ENCODE data around the gene PDE1A. TPM values are rescaled to one million over a fixed set of nuclear protein-coding genes. Genes with fewer than 3 reads are reported as not detected.

The PDE1A gene
- total and polyA plus RNA-seq, 4 donors: 0.64 to 5.2 (median 1.7) TPM

DNA sequence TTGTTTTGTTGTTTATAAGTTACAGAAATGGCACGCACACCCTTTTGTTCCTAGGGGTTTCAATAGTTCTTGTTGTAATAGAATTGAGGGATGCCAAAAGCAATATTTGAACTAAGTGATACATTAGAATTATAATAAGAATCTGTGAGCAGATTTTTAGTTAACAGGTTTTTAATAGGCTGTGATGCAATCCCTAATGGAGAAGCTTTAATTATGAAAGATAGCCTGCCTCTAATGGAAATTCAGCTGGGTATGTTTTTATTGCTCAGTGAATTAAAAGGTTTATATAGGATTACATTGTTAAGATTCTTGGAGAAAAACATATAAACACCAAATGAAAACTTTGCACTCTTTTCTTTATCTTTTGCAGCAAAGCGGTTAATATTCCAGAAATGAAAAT lies 310.1 kb downstream of the PDE1A start:
- no peak for TF ChIP-seq GABPA (IDR thresholded peaks at IDR 0.05 in 1 of 2, conservative IDR thresholded peaks at IDR 0.05 in 1 of 2)
- no peak for DNase-seq (ENCODE audit: low spot score)
- Histone ChIP-seq H3K9me3 (ENCODE audit: control insufficient read depth in 4 of 4, low read length in 3 of 4) (no peaks in the 10 kb centered on the region), H3K4me1 (ENCODE audit: control insufficient read depth in 4 of 4, insufficient read depth in 4 of 4, low read length in 3 of 4) (no peaks in the 10 kb centered on the region), H3K36me3 (ENCODE audit: control insufficient read depth in 4 of 4, insufficient read depth in 3 of 4, low read depth in 1 of 4, low read length in 3 of 4) (no peaks in the 10 kb centered on the region), H3K27me3 (ENCODE audit: control insufficient read depth in 4 of 4, insufficient read depth in 4 of 4, low read length in 3 of 4) (no peaks in the 10 kb centered on the region), H3K27ac (ENCODE audit: low read depth in 1 of 2, low read length in 2 of 2) (no peak overlapping the region), H3K9ac (ENCODE audit: low read depth in 1 of 2, low read length in 2 of 2) (no peak overlapping the region), H3K4me3 (ENCODE audit: low read depth in 1 of 3, low read length in 3 of 3) (no peak overlapping the region)
- WGBS: 99% methylated on average over 2 of the region's 2 CpGs

DNA sequence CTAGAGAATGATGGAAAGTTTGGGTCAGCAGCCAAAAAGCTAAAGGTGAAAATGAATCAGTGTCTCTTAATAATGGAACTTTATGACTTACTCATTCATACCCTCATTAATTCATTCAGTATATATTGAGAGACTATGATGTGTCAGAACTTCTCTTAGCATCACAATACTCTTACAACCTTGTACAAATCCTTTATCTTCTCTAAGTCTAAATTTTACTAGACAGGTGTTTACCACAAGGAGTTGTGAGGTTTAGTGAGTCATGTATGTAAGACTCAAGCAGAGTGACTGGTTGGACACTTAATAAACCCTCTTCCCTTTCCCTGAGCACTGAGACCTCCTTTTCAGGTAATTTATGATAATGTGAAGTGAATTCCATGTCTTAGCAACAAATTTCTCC lies 311.6 kb downstream of the PDE1A start:
- no peaks in the 10 kb centered on the region for H3K36me3 ChIP-seq (ENCODE audit: control insufficient read depth in 4 of 4, insufficient read depth in 3 of 4, low read depth in 1 of 4, low read length in 3 of 4)
- no peak overlapping the region for H3K27ac ChIP-seq (ENCODE audit: low read depth in 1 of 2, low read length in 2 of 2)
- no peak for DNase-seq (ENCODE audit: low spot score)
- no peaks in the 10 kb centered on the region for H3K9me3 ChIP-seq (ENCODE audit: control insufficient read depth in 4 of 4, low read length in 3 of 4)
- TF ChIP-seq RAD21 (IDR thresholded peaks at IDR 0.05) (no peak), JUND (IDR thresholded peaks at IDR 0.05) (no peak)
- no peak overlapping the region for H3K9ac ChIP-seq (ENCODE audit: low read depth in 1 of 2, low read length in 2 of 2)
- H3K4me3 ChIP-seq (ENCODE audit: low read depth in 1 of 3, low read length in 3 of 3): no peak overlapping the region
- H3K27me3 ChIP-seq (ENCODE audit: control insufficient read depth in 4 of 4, insufficient read depth in 4 of 4, low read length in 3 of 4): no peaks in the 10 kb centered on the region
- H3K4me1 ChIP-seq (ENCODE audit: control insufficient read depth in 4 of 4, insufficient read depth in 4 of 4, low read length in 3 of 4): no peaks in the 10 kb centered on the region

DNA sequence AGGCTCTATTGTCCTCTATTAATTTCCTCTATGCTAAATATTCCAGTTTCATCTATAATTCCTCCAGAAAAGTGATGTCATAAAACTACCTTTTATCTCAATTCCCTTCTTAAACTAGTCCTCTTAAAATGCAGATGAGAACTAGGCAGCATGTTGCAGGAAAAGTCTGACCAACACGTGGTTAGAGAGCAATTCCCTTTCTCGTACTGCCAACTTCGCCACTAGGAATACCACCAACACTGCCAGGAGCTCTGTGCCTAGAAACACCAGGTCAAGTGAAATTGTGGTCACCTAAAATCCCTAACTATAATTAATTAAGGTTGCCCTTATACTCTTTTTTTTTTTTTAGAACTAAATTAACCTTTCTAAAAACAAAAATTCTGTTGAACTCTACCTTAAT lies 313.5 kb downstream of the PDE1A start:
- TF ChIP-seq GABPA (IDR thresholded peaks at IDR 0.05 in 1 of 2, conservative IDR thresholded peaks at IDR 0.05 in 1 of 2) (no peak), SP1 (IDR thresholded peaks at IDR 0.05) (no peak), YY1 (IDR thresholded peaks at IDR 0.05) (no peak)
- TF ChIP-seq, protein P1, sequence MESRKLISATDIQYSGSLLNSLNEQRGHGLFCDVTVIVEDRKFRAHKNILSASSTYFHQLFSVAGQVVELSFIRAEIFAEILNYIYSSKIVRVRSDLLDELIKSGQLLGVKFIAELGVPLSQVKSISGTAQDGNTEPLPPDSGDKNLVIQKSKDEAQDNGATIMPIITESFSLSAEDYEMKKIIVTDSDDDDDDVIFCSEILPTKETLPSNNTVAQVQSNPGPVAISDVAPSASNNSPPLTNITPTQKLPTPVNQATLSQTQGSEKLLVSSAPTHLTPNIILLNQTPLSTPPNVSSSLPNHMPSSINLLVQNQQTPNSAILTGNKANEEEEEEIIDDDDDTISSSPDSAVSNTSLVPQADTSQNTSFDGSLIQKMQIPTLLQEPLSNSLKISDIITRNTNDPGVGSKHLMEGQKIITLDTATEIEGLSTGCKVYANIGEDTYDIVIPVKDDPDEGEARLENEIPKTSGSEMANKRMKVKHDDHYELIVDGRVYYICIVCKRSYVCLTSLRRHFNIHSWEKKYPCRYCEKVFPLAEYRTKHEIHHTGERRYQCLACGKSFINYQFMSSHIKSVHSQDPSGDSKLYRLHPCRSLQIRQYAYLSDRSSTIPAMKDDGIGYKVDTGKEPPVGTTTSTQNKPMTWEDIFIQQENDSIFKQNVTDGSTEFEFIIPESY (IDR thresholded peaks at IDR 0.05): no peak
- H3K9me3 ChIP-seq (ENCODE audit: control insufficient read depth in 4 of 4, low read length in 3 of 4): no peaks in the 10 kb centered on the region
- WGBS: 91% methylated on average over 3 of the region's 3 CpGs
- no peaks in the 10 kb centered on the region for H3K36me3 ChIP-seq (ENCODE audit: control insufficient read depth in 4 of 4, insufficient read depth in 3 of 4, low read depth in 1 of 4, low read length in 3 of 4)
- no peak for DNase-seq (ENCODE audit: low spot score)
- H3K27ac ChIP-seq (ENCODE audit: low read depth in 1 of 2, low read length in 2 of 2): no peak overlapping the region
- no peak overlapping the region for H3K4me3 ChIP-seq (ENCODE audit: low read depth in 1 of 3, low read length in 3 of 3)
- no peaks in the 10 kb centered on the region for H3K4me1 ChIP-seq (ENCODE audit: control insufficient read depth in 4 of 4, insufficient read depth in 4 of 4, low read length in 3 of 4)
- H3K9ac ChIP-seq (ENCODE audit: low read depth in 1 of 2, low read length in 2 of 2): no peak overlapping the region
- no peaks in the 10 kb centered on the region for H3K27me3 ChIP-seq (ENCODE audit: control insufficient read depth in 4 of 4, insufficient read depth in 4 of 4, low read length in 3 of 4)

DNA sequence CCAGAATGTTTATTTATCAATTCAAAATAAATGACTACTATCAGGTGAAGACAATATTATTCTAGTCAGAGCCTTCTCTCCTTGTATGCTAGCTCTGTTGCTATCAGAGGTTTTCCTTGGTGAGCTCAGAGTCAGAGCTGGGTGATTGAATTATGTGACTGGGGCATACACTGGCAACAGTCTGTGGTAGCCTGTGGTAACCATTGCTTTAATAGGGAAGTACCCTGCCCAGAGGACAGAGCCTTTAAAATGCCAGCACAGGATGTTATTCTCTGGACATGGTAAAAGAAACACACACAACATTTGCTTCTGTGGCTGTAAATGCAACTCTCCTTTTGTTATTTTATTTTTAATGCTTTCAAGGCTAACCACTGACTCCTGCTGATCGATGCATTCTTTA lies 316.5 kb downstream of the PDE1A start:
- H3K36me3 ChIP-seq (ENCODE audit: control insufficient read depth in 4 of 4, insufficient read depth in 3 of 4, low read depth in 1 of 4, low read length in 3 of 4): no peaks in the 10 kb centered on the region

DNA sequence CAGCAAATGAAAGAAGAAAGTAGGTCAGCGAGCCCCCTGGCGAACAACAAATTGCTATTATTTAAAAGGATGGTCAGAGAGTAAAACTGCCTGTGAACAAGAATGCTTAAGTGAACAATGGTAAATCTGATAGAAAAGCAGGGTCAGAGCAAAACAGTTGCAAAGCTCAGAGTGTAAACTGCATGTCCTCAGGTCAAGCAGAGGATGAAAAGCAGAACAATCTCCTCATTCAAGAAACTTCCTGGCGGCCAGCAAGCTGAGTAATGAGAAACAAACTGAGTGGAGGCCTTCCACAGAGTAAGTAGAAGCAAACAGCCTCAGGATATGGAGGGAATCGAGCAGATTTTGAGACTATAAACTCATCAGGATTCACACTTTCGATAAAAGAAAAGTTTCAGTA lies 323.3 kb downstream of the PDE1A start:
- no peaks in the 10 kb centered on the region for H3K9me3 ChIP-seq (ENCODE audit: control insufficient read depth in 4 of 4, low read length in 3 of 4)

More for the DNA sequence above, 316.5 kb downstream of the PDE1A start:
- 84% methylated on average over 1 of the region's 1 CpG for WGBS
- Histone ChIP-seq H3K4me3 (ENCODE audit: low read depth in 1 of 3, low read length in 3 of 3) (no peak overlapping the region), H3K9me3 (ENCODE audit: control insufficient read depth in 4 of 4, low read length in 3 of 4) (no peaks in the 10 kb centered on the region), H3K27me3 (ENCODE audit: control insufficient read depth in 4 of 4, insufficient read depth in 4 of 4, low read length in 3 of 4) (no peaks in the 10 kb centered on the region), H3K9ac (ENCODE audit: low read depth in 1 of 2, low read length in 2 of 2) (no peak overlapping the region), H3K27ac (ENCODE audit: low read depth in 1 of 2, low read length in 2 of 2) (no peak overlapping the region), H3K4me1 (ENCODE audit: control insufficient read depth in 4 of 4, insufficient read depth in 4 of 4, low read length in 3 of 4) (no peaks in the 10 kb centered on the region)
- DNase-seq (ENCODE audit: low spot score): no peak
- TF ChIP-seq HNF4A (conservative IDR thresholded peaks at IDR 0.05): no peak

More for the DNA sequence above, 323.3 kb downstream of the PDE1A start:
- no peak overlapping the region for H3K9ac ChIP-seq (ENCODE audit: low read depth in 1 of 2, low read length in 2 of 2)
- no peak overlapping the region for H3K27ac ChIP-seq (ENCODE audit: low read depth in 1 of 2, low read length in 2 of 2)
- WGBS: 87% methylated on average over 5 of the region's 5 CpGs
- no peak for DNase-seq (ENCODE audit: low spot score)
- peaks cover 0 to 1% (median 0%) of the 10 kb centered on the region in 4 donors for H3K4me1 ChIP-seq (ENCODE audit: control insufficient read depth in 4 of 4, insufficient read depth in 4 of 4, low read length in 3 of 4)
- no peaks in the 10 kb centered on the region for H3K36me3 ChIP-seq (ENCODE audit: control insufficient read depth in 4 of 4, insufficient read depth in 3 of 4, low read depth in 1 of 4, low read length in 3 of 4)
- H3K27me3 ChIP-seq (ENCODE audit: control insufficient read depth in 4 of 4, insufficient read depth in 4 of 4, low read length in 3 of 4): no peaks in the 10 kb centered on the region
- H3K4me3 ChIP-seq (ENCODE audit: low read depth in 1 of 3, low read length in 3 of 3): no peak overlapping the region
- TF ChIP-seq TAF1 (conservative IDR thresholded peaks at IDR 0.05) (no peak), RXRA (IDR thresholded peaks at IDR 0.05) (no peak), GABPA (IDR thresholded peaks at IDR 0.05 in 1 of 2, conservative IDR thresholded peaks at IDR 0.05 in 1 of 2) (no peak), FOXA2 (IDR thresholded peaks at IDR 0.05) (no peak), YY1 (IDR thresholded peaks at IDR 0.05) (no peak), HNF4A (conservative IDR thresholded peaks at IDR 0.05) (no peak), HNF4G (IDR thresholded peaks at IDR 0.05) (no peak), NR2F2 (IDR thresholded peaks at IDR 0.05) (no peak), RAD21 (IDR thresholded peaks at IDR 0.05) (no peak), SP1 (IDR thresholded peaks at IDR 0.05) (no peak)
- TF ChIP-seq, protein P2, sequence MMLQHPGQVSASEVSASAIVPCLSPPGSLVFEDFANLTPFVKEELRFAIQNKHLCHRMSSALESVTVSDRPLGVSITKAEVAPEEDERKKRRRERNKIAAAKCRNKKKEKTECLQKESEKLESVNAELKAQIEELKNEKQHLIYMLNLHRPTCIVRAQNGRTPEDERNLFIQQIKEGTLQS (IDR thresholded peaks at IDR 0.05): no peak
- TF ChIP-seq, protein P3, sequence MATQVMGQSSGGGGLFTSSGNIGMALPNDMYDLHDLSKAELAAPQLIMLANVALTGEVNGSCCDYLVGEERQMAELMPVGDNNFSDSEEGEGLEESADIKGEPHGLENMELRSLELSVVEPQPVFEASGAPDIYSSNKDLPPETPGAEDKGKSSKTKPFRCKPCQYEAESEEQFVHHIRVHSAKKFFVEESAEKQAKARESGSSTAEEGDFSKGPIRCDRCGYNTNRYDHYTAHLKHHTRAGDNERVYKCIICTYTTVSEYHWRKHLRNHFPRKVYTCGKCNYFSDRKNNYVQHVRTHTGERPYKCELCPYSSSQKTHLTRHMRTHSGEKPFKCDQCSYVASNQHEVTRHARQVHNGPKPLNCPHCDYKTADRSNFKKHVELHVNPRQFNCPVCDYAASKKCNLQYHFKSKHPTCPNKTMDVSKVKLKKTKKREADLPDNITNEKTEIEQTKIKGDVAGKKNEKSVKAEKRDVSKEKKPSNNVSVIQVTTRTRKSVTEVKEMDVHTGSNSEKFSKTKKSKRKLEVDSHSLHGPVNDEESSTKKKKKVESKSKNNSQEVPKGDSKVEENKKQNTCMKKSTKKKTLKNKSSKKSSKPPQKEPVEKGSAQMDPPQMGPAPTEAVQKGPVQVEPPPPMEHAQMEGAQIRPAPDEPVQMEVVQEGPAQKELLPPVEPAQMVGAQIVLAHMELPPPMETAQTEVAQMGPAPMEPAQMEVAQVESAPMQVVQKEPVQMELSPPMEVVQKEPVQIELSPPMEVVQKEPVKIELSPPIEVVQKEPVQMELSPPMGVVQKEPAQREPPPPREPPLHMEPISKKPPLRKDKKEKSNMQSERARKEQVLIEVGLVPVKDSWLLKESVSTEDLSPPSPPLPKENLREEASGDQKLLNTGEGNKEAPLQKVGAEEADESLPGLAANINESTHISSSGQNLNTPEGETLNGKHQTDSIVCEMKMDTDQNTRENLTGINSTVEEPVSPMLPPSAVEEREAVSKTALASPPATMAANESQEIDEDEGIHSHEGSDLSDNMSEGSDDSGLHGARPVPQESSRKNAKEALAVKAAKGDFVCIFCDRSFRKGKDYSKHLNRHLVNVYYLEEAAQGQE (IDR thresholded peaks at IDR 0.05): no peak
- TF ChIP-seq, protein P4, sequence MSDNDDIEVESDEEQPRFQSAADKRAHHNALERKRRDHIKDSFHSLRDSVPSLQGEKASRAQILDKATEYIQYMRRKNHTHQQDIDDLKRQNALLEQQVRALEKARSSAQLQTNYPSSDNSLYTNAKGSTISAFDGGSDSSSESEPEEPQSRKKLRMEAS (IDR thresholded peaks at IDR 0.05): no peak
